Measurements from ENCODE around the gene RNF151.
A peak's percentile ranks its signal among the peaks of the same experiment; 100 is the strongest.
"Not testable (repeated sequence)": the region's sequence is repeated elsewhere in the genome, so short reads cannot be mapped to it uniquely, and the experiment has no call there.

Gene RNF151

DNA sequence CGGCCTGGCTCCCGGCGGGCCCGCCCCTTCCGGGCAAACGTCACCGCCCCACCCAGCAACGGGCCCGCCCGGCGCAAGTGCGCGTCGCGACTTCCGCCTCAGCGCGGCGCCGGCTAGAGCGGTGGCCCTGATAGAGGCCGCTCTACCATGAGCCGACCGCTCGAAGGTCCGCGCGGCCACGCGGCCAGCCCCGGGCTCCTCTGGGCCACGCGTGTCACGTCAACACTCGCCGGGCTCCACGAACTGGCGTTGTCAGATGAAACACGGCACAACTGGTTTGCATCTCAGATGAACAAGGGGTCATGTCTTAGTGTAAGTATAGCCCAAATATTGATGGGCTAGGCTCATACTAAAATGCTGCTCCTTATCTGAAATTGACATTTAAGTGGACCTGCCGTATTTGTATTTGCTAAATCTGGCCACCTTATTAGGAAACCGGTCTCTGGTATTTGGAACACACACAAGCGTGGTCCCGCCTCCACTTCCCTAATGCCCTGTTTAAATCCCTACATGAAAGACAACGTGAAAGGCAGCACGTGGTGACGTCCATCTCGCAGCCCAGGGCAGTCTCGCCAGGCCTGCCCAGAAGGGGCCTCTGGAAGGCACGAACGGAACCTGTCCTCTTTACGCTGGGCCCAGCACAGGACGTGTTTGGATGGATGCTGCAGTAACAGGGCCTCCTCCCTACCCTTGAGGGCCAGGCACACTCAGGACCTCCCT lies 43.3 kb downstream of the RNF151 start, which contains the start of gene ZNF598:
ZNF598 (minus strand) TSS at position 31 of the 720 bp plus-strand sequence.
- ATAC-seq: peak; percentile 93
- TF ChIP-seq TSHZ2 (CRISPR knock-in tag; IDR thresholded peaks at IDR 0.05) (peak; percentile 71), BACH2 (CRISPR knock-in tag; IDR thresholded peaks at IDR 0.05; ENCODE audit: borderline replicate concordance) (no peak), GLIS3 (CRISPR knock-in tag; IDR thresholded peaks at IDR 0.05) (no peak), ZFP3 (CRISPR knock-in tag; IDR thresholded peaks at IDR 0.05) (peak; percentile 33; the same call in 1 of the 2 replicates), SNAI2 (CRISPR knock-in tag; IDR thresholded peaks at IDR 0.05) (peak; percentile 57; the same call in 1 of the 2 replicates), OSR1 (CRISPR knock-in tag; IDR thresholded peaks at IDR 0.05) (no peak), ESRRG (CRISPR knock-in tag; IDR thresholded peaks at IDR 0.05) (no peak), ZC3H10 (CRISPR knock-in tag; IDR thresholded peaks at IDR 0.05) (no peak), CREB5 (CRISPR knock-in tag; IDR thresholded peaks at IDR 0.05; ENCODE audit: low read depth) (no peak), PPARA (CRISPR knock-in tag; IDR thresholded peaks at IDR 0.05; ENCODE audit: borderline replicate concordance) (no peak), CSDC2 (CRISPR knock-in tag; IDR thresholded peaks at IDR 0.05) (peak; percentile 75; the same call in 1 of the 2 replicates), ZNF8 (CRISPR knock-in tag; IDR thresholded peaks at IDR 0.05) (no peak)
- TF ChIP-seq, protein P1, sequence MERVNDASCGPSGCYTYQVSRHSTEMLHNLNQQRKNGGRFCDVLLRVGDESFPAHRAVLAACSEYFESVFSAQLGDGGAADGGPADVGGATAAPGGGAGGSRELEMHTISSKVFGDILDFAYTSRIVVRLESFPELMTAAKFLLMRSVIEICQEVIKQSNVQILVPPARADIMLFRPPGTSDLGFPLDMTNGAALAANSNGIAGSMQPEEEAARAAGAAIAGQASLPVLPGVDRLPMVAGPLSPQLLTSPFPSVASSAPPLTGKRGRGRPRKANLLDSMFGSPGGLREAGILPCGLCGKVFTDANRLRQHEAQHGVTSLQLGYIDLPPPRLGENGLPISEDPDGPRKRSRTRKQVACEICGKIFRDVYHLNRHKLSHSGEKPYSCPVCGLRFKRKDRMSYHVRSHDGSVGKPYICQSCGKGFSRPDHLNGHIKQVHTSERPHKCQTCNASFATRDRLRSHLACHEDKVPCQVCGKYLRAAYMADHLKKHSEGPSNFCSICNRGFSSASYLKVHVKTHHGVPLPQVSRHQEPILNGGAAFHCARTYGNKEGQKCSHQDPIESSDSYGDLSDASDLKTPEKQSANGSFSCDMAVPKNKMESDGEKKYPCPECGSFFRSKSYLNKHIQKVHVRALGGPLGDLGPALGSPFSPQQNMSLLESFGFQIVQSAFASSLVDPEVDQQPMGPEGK (CRISPR knock-in tag; IDR thresholded peaks at IDR 0.05; ENCODE audit: borderline replicate concordance): no peak

DNA sequence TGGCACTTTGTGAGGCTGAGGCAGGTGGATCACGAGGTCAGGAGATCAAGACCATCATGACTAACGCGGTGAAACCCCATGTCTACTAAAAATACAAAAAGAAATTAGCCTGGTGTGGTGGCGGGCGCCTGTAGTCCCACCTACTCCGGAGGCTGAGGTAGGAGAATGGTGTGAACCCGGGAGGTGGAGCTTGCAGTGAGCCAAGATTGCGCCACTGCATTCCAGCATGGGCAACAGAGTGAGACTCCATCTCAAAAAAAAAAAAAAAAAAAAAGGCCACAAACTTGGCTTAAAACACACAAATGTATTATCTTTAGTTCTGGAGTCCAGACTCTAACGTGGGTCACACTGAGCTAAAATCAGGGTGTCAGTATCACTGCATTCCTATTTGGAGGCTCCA lies 45.1 kb downstream of the RNF151 start:
- not testable (repeated sequence) for ATAC-seq

GRCh38 chr16:2013527-2013926 lies 46.9 kb downstream of the RNF151 start:
- no peak for TF ChIP-seq ESRRG (CRISPR knock-in tag; IDR thresholded peaks at IDR 0.05)
- TF ChIP-seq ZNF8 (CRISPR knock-in tag; IDR thresholded peaks at IDR 0.05): no peak
- TF ChIP-seq, protein P2, sequence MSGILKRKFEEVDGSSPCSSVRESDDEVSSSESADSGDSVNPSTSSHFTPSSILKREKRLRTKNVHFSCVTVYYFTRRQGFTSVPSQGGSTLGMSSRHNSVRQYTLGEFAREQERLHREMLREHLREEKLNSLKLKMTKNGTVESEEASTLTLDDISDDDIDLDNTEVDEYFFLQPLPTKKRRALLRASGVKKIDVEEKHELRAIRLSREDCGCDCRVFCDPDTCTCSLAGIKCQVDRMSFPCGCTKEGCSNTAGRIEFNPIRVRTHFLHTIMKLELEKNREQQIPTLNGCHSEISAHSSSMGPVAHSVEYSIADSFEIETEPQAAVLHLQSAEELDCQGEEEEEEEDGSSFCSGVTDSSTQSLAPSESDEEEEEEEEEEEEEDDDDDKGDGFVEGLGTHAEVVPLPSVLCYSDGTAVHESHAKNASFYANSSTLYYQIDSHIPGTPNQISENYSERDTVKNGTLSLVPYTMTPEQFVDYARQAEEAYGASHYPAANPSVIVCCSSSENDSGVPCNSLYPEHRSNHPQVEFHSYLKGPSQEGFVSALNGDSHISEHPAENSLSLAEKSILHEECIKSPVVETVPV (CRISPR knock-in tag; IDR thresholded peaks at IDR 0.05): no peak
- TF ChIP-seq ZNF565 (CRISPR knock-in tag; conservative IDR thresholded peaks at IDR 0.05; ENCODE audit: low read depth): no peak
- no peak for ATAC-seq

- TF ChIP-seq, protein P2 (CRISPR knock-in tag; IDR thresholded peaks at IDR 0.05): no peak
- no peak for TF ChIP-seq TOX (CRISPR knock-in tag; IDR thresholded peaks at IDR 0.05; ENCODE audit: borderline replicate concordance)
- TF ChIP-seq ISL1 (CRISPR knock-in tag; IDR thresholded peaks at IDR 0.05): no peak
- no peak for TF ChIP-seq SNAI2 (CRISPR knock-in tag; IDR thresholded peaks at IDR 0.05)
- no peak for TF ChIP-seq GLIS3 (CRISPR knock-in tag; IDR thresholded peaks at IDR 0.05)
- TF ChIP-seq, protein P1 (CRISPR knock-in tag; IDR thresholded peaks at IDR 0.05; ENCODE audit: borderline replicate concordance): no peak
- TF ChIP-seq ESRRG (CRISPR knock-in tag; IDR thresholded peaks at IDR 0.05): no peak
- no peak for TF ChIP-seq CSDC2 (CRISPR knock-in tag; IDR thresholded peaks at IDR 0.05)
- no peak for TF ChIP-seq ZNF565 (CRISPR knock-in tag; conservative IDR thresholded peaks at IDR 0.05; ENCODE audit: low read depth)
- no peak for TF ChIP-seq CREB5 (CRISPR knock-in tag; IDR thresholded peaks at IDR 0.05; ENCODE audit: low read depth)
- TF ChIP-seq ZFP30 (CRISPR knock-in tag; IDR thresholded peaks at IDR 0.05): no peak
- TF ChIP-seq PPARA (CRISPR knock-in tag; IDR thresholded peaks at IDR 0.05; ENCODE audit: borderline replicate concordance): no peak
- TF ChIP-seq ZNF8 (CRISPR knock-in tag; IDR thresholded peaks at IDR 0.05): no peak
- ATAC-seq: no peak
Measured at GRCh38 chr16:2015117-2015946, 48.7 kb downstream of the RNF151 start.

Data from SK-N-SH treated with all-trans-retinoic acid at 6 μM for 48 hours (cell line).